Keratinocyte (primary cell): ENCODE results near the gene PARN.

Source experiments
- CTCF ChIP-seq, 3 experiments: IDR thresholded peaks in 1 of 3; conservative IDR thresholded peaks in 1 of 3; optimal IDR thresholded peaks in 1 of 3; 2 replicates in 2 of 3; 3 replicates in 1 of 3; pipeline versions ENCODE3 to v1.5.1; 2011; ENCODE audit warnings: low read length in 3 of 3, mild to moderate bottlenecking in 3 of 3, moderate library complexity in 2 of 3, control low read depth in 1 of 3, inconsistent platforms in 1 of 3; ENCODE audit not compliant: insufficient read depth in 2 of 3; ENCODE audit errors: extremely low read depth in 1 of 3
- EZH2 ChIP-seq: IDR thresholded peaks from one replicate; pipeline ENCODE4 v1.6.1; 2012; ENCODE audit warnings: inconsistent platforms, mild to moderate bottlenecking, low read length, moderate library complexity

GRCh38 chr16:14629612-14629918 lies 495 bp downstream of the PARN start:
- no peak for TF ChIP-seq CTCF (optimal IDR thresholded peaks at IDR 0.05 in 1 of 3, IDR thresholded peaks at IDR 0.05 in 1 of 3, conservative IDR thresholded peaks at IDR 0.05 in 1 of 3; ENCODE audit: extremely low read depth in 1 of 3, insufficient read depth in 2 of 3, low read length in 3 of 3)
- no peak for TF ChIP-seq EZH2
